Cortex of kidney (tissue), 1 donor: ENCODE results near the gene TTLL4.
"Not testable (repeated sequence)": the region's sequence is repeated elsewhere in the genome, so short reads cannot be mapped to it uniquely, and the experiment has no call there.

Source experiments
- DNase-seq: peaks from one replicate; lab custom pipeline; 2025; lab: John Stamatoyannopoulos, UW

TTLL4 gene

GRCh38 chr2:218745559-218746469 lies 35.2 kb downstream of the TTLL4 start:
- no peak for DNase-seq

- DNase-seq = no peak
Measured at GRCh38 chr2:218746470-218746795, 35.8 kb downstream of the TTLL4 start.

DNA sequence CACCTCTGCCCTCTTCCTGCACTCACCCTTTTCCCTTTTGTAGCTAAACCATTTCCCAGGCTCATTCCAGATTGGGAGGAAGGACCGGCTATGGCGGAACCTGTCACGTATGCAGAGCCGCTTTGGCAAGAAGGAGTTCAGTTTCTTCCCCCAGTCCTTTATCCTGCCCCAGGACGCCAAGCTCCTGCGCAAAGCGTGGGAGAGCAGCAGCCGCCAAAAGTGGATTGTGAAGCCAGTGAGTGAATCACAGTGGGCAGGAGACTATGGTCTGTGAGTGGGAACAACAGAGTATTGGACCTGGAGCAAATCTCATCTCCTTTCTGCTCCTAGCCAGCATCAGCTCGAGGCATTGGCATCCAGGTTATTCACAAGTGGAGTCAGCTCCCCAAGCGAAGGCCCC lies 36.3 kb downstream of the TTLL4 start:
- no peak for DNase-seq

DNA sequence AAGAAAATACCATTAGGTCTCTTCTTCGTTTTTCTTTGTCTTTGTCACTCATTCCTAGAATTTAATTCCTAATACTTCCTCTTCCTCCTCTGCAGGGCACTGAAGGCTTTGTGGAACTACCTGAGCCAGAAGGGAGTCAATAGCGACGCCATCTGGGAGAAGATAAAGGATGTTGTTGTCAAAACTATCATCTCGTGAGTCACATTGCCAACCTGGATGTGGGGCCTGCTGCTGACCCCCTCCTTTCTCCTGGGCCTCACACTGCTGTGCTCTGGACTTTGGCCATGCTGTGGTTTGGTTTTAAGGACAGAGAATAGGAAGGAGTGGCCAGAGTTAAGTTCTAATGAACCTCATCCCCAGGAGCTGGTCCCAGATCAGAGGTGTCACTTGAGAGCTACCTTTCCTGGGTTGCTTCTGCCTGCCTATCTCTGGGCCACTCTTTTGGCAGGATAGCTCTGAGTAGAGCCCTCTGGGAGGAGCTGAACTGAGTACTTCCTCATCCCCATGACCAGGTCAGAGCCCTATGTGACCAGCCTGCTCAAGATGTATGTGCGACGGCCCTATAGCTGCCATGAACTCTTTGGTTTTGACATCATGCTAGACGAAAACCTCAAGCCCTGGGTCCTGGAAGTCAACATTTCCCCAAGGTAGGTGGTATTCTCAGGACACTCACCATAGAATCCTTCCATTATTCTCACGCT lies 38.3 kb downstream of the TTLL4 start:
- DNase-seq = no peak

DNA sequence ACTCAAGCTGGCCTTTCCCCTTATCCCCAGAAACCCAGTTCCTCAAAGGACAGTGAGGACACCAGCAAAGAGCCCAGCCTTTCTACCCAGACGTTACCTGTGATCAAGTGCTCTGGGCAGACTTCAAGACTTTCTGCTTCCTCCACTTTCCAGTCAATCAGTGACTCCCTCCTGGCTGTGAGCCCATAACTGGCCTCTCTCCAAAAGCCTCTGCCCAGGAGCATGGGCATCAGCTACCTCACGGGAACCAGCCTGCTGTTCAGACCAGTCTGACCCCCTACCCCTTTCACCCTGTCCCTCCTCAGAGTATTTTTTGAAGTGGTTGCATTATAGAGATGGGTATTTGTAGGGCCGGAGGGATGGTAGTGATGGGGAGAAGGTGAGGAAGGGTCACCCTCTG lies 43.6 kb downstream of the TTLL4 start:
- DNase-seq = no peak

- no peak for DNase-seq
Measured at GRCh38 chr2:218754781-218755180, 44.1 kb downstream of the TTLL4 start.

DNA sequence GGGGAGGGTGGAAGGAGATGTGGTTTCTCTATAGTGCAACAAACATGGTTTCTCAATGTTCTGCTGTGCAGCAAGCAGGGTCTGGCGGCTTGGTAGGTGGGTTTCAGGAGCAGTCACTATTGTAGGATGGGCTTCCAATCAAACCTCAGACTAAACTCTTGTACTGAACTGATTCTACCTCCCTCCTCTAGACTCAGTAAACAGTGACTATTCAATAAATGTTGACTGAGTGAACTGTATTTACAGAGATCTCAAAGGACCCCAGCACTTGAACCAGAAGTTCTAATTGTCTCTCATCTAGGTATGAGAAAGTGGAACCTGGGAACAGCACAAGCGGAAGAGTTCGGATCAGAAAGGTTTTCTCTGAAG lies 44.5 kb downstream of the TTLL4 start:
- DNase-seq = no peak

GRCh38 chr2:218755567-218756404 lies 45.2 kb downstream of the TTLL4 start:
- no peak for DNase-seq

GRCh38 chr2:218756599-218757377 lies 46.2 kb downstream of the TTLL4 start:
- no peak for DNase-seq

- DNase-seq = no peak
Measured at GRCh38 chr2:218761795-218762194, 51.2 kb downstream of the TTLL4 start.

DNA sequence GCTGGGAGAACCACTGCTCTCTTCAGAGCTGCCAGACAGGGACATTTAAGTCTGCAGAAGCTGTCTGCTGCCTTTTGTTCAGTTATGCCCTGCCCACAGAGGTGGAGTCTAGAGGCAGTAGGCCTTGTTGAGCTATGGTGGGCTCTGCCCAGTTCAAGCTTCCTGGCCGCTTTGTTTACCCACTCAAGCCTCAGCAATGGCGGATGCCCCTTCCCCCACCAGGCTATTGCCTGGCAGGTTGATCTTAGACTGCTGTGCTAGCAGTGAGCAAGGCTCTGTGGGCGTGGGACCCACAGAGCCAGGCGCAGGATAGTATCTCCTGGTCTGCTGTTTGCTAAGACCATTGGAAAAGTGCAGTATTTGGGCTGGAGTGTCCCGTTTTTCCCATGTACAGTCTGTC lies 62.1 kb downstream of the TTLL4 start:
- DNase-seq = not testable (repeated sequence)

GRCh38 chr2:218773881-218774280 lies 63.2 kb downstream of the TTLL4 start:
- DNase-seq = no peak

- DNase-seq = no peak
Measured at GRCh38 chr2:218776488-218776887, 65.9 kb downstream of the TTLL4 start.

DNA sequence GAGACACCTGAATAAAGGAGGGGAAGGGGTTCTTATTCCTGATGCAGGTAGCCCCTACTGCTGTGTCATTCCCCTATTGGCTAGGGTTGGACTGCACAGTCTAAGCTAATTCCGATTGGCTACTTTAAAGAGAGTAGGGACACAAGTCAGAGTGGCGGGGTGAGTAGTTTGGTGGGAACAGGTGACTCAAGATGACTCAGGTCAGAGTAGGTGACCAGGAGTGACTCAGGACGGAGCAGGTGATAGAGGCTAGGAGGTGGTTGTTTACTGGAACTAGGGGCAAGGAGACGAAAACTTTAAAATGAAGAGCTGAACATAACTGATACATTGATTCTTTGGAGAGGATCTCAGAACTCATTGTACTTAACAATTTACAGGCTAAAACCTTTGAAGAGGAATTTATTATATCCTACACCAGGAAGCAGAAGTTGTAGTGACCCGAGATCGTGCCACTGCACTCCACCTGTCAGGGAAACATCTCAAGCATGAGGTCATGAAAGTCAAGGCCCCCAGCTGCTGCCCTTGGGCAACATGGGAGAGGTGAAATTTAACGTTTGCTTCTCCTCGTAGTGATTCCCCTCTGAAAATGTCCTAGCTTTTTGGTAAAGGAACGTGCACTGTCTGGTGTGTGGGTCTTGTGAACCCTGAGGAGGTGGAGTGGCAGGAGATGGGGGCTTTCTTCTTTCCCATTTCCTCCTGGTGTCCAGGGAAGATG lies 66.8 kb downstream of the TTLL4 start:
- no peak for DNase-seq

DNA sequence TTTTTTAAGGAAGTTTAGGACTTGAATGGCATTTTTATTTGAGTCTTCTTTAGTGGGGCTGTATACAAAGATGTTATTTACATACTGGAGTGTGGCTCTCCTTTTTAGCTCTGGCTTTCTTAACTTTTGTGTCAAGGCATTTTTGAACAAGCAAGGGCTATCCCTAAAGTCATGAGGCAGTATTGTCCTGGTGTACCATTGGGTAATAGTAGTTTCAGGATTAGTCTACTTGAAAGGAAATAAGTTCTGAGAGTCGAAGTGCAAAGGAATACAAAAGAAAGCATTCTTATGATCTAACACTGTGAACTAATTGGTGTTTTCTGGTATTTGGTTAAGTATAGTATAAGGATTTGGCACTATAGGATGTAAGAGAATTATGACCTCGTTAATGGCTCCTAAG lies 69.4 kb downstream of the TTLL4 start:
- DNase-seq = no peak

DNA sequence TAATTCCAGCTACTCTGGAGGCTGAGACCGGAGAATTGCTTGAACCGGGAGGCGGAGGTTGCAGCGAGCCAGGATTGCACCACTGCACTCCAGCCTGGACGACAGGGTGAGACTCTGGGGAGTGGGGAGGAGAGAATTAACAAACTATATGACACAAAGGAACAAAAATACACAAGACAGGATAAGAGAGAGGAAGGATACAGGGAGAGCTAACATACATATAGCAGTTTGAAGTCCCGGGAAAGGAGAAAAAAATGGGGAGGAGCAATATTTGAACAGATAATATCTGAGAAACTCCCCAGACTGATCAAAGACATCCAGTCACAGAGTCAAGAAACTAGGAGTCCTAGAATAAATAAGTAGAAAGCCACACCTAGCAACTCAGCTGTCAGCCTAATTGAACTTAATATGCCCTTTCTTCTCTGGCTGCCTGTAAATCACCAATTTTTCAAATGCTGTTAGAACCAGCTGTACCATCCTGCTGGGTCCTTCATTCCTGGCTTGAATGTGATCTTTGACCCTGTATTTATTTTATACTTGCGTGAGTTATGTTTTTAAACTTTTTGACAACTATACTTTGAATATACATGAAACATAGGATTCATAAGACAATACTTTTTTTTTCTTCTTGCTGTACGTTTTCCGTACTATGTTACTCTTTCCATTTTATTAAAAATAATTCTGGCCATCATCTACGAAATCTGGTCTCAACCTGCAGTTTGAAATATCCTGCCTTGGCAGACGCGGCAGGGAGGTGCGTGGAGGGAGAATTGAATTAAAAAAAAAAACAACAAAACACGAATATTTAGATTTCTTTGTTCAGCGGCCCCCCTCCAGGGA lies 70.4 kb downstream of the TTLL4 start:
- no peak for DNase-seq

DNA sequence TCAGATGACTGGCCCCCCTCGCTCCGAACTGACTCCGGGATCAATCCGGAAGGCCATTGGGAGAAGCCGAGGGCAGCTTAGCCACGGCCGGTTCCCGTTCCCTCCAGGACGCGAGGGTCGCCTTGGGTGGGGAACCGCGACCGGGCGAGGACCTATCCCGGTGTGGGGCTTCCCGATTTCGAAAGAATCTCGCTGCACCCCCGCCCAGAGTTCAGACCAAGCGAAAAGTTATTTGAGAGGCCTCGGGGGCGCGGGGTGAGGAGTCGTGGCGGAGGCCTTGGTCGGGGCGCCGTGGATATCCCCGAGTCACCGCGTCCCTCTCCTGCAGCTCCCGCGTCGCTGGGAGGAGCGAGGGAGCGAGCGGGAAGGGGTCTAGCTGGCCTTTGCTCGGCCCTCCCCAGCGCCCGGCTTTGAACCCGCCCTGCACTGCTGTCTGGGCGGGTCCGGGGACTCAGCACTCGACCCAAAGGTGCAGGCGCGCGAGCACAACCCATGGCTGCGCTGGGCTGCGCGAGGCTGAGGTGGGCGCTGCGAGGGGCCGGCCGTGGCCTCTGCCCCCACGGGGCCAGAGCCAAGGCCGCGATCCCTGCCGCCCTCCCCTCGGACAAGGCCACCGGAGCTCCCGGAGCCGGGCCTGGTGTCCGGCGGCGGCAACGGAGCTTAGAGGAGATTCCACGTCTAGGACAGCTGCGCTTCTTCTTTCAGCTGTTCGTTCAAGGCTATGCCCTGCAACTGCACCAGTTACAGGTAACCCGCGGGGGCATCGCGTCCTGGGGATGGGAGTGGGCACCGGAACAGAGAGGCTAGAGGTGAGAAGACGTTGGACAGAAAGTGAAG lies 71.3 kb downstream of the TTLL4 start, which contains the start of gene CYP27A1:
CYP27A1 (plus strand) TSS at position 457 of the 837 bp plus-strand sequence; CDS start at position 493, 36 bp downstream.
- DNase-seq = no peak

- no peak for DNase-seq
Measured at GRCh38 chr2:218782528-218782844, 71.9 kb downstream of the TTLL4 start.

- DNase-seq = no peak
Measured at GRCh38 chr2:218783688-218784087, 73.1 kb downstream of the TTLL4 start.
